Testis (tissue), 2 donors: ENCODE measurements around the gene ABCC8.

Experiments
- CTCF ChIP-seq, 3 experiments: fragments of 450-650 bp in 2 of 3; fragments of 200-600 bp in 1 of 3; sonication (generic) in 1 of 3; IDR thresholded peaks; one replicate each; pipeline ENCODE4 v1.5.1; 2016 to 2019; ENCODE audit warnings: antibody characterized with exemption in 3 of 3, mild to moderate bottlenecking in 2 of 3, moderate library complexity in 1 of 3
- POLR2A ChIP-seq: fragments of 450-650 bp; IDR thresholded peaks from one replicate; pipeline ENCODE4 v1.6.1; 2017; ENCODE audit warnings: antibody characterized with exemption, mild to moderate bottlenecking, moderate library complexity

- TF ChIP-seq CTCF (IDR thresholded peaks at IDR 0.05) (no peak), POLR2A (no peak)
Observed at GRCh38 chr11:17414992-17415391, 61.7 kb downstream of the ABCC8 start.
